PC-9 (cell line): ENCODE results near the gene ACOXL. TPM values are rescaled to one million over a fixed set of nuclear protein-coding genes. Genes with fewer than 3 reads are reported as not detected.

ENCODE experiments used
- BruUV-seq: library from RNA; stranded (reverse); fragments of 400-500 nt; replicated peaks from 2 replicates; lab custom pipeline; 2021; lab: Mats Ljungman, UMichigan
- CTCF ChIA-PET: fragments of 300-600 bp; sonication (Branson Sonifier 250); formaldehyde crosslinking; loops from one replicate; lab custom pipeline; 2022; ENCODE audit warnings: antibody characterized with exemption; lab: Charles Lee
- POLR2A ChIA-PET: fragments of 300-600 bp; sonication (Branson Sonifier 250); formaldehyde crosslinking; loops from one replicate; lab custom pipeline; 2022; ENCODE audit warnings: antibody characterized with exemption; ENCODE audit not compliant: unreplicated experiment; lab: Charles Lee
- DNase-seq, 2 experiments: peaks; one replicate each; pipeline versions ENCODE4 v3.0.0 to v3.0.0-alpha.2; 2015 to 2022; ENCODE audit warnings: mixed read lengths in 1 of 2
- H2AFZ ChIP-seq: fragments of 200-600 bp; sonication (generic); 2 replicates; pipeline ENCODE4 v1.8.1; 2017; ENCODE audit warnings: antibody characterized with exemption
- H3F3A ChIP-seq: fragments of 200-600 bp; sonication (generic); 2 replicates; pipeline ENCODE4 v1.8.1; 2017; ENCODE audit warnings: antibody characterized with exemption, mild to moderate bottlenecking, low read depth; ENCODE audit not compliant: insufficient read depth
- H3K27ac ChIP-seq: fragments of 200-600 bp; sonication (generic); 2 replicates; pipeline ENCODE4 v1.6.1; 2016; ENCODE audit warnings: mixed run types
- H3K27me3 ChIP-seq: fragments of 200-600 bp; sonication (generic); 2 replicates; pipeline ENCODE4 v1.6.1; 2016; ENCODE audit warnings: low read depth, mixed run types; ENCODE audit not compliant: insufficient read depth
- H3K36me3 ChIP-seq: fragments of 200-600 bp; sonication (generic); 2 replicates; pipeline ENCODE4 v1.6.1; 2016; ENCODE audit warnings: low read depth, mixed run types
- H3K4me1 ChIP-seq: fragments of 200-600 bp; sonication (generic); replicated peaks from 2 replicates; pipeline ENCODE4 v1.6.1; 2016; ENCODE audit warnings: mixed run types; ENCODE audit not compliant: insufficient read depth
- H3K4me2 ChIP-seq: fragments of 200-600 bp; sonication (generic); 2 replicates; pipeline ENCODE4 v1.6.1; 2017; ENCODE audit warnings: mixed run types
- H3K4me3 ChIP-seq: fragments of 200-600 bp; sonication (generic); 2 replicates; pipeline ENCODE4 v1.6.1; 2016; ENCODE audit warnings: mixed run types
- H3K79me2 ChIP-seq: fragments of 200-600 bp; sonication (generic); 2 replicates; pipeline ENCODE4 v1.6.1; 2017; ENCODE audit warnings: low read depth, mixed run types
- H3K9me2 ChIP-seq: fragments of 200-600 bp; sonication (generic); 2 replicates; pipeline ENCODE4 v1.8.1; 2017; ENCODE audit warnings: mild to moderate bottlenecking; ENCODE audit not compliant: insufficient read depth
- H3K9me3 ChIP-seq: fragments of 200-600 bp; sonication (generic); 2 replicates; pipeline ENCODE4 v1.8.1; 2016; ENCODE audit warnings: low read depth; ENCODE audit not compliant: insufficient read depth
- H4K20me1 ChIP-seq: fragments of 200-600 bp; sonication (generic); 2 replicates; pipeline ENCODE4 v1.8.1; 2017; ENCODE audit not compliant: insufficient read depth
- CTCF ChIP-seq: fragments of 200-600 bp; sonication (generic); conservative IDR thresholded peaks from 2 replicates; pipeline ENCODE4 v1.6.1; 2017; ENCODE audit warnings: mixed run types, antibody characterized with exemption, mild to moderate bottlenecking, moderate library complexity
- EZH2 ChIP-seq: fragments of 200-600 bp; sonication (generic); IDR thresholded peaks from 2 replicates; pipeline ENCODE4 v1.8.0; 2017; ENCODE audit warnings: antibody characterized with exemption, low read depth
- intact Hi-C: fragments of 100-400 bp; cut with micrococcal nuclease; formaldehyde crosslinking; loops from one replicate; pipeline ENCODE4 v1.10.0; 2022; ENCODE audit not compliant: unreplicated experiment
- total RNA-seq: library from RNA; stranded (reverse); gene quantifications from 2 replicates; pipeline ENCODE4 v1.2.3, GENCODE V29; 2021

The ACOXL gene
- total RNA-seq, 1 experiment from 2014 or later = 10.7 TPM

GRCh38 chr2:111057721-111058120 is 325.3 kb downstream of the ACOXL start:
- ChIA-PET POLR2A (no interaction called here), CTCF (no interaction called here)
- no peak overlapping the region for H3K27ac ChIP-seq
- no TSS peak for BruUV-seq
- H3K79me2 ChIP-seq = no peaks in the 10 kb centered on the region
- no peak for DNase-seq
- H2AFZ ChIP-seq = no peak overlapping the region
- intact Hi-C loops = no loop called here
- H3K4me3 ChIP-seq = no peak overlapping the region
- H3K27me3 ChIP-seq = no peaks in the 10 kb centered on the region
- TF ChIP-seq CTCF (no peak), EZH2 (no peak)
- H3F3A ChIP-seq = no peaks in the 10 kb centered on the region
- no peaks in the 10 kb centered on the region for H3K36me3 ChIP-seq
- H3K9me3 ChIP-seq = no peaks in the 10 kb centered on the region
- H4K20me1 ChIP-seq = no peaks in the 10 kb centered on the region
- no peak overlapping the region for H3K4me2 ChIP-seq
- H3K4me1 ChIP-seq = no peaks in the 10 kb centered on the region
- no peaks in the 10 kb centered on the region; the same call in 1 of the 2 replicates for H3K9me2 ChIP-seq

GRCh38 chr2:111058264-111058663 is 325.9 kb downstream of the ACOXL start:
- H2AFZ ChIP-seq = no peak overlapping the region
- intact Hi-C loops = no loop called here
- no peaks in the 10 kb centered on the region for H3F3A ChIP-seq
- CTCF ChIA-PET = no interaction called here
- TF ChIP-seq CTCF = no peak
- BruUV-seq = no TSS peak
- H3K9me3 ChIP-seq = no peaks in the 10 kb centered on the region
- no peak for DNase-seq
- no peaks in the 10 kb centered on the region for H3K79me2 ChIP-seq
- H3K9me2 ChIP-seq = no peaks in the 10 kb centered on the region; the same call in 1 of the 2 replicates
- no peak overlapping the region for H3K4me2 ChIP-seq
- no peaks in the 10 kb centered on the region for H3K27me3 ChIP-seq
- no peaks in the 10 kb centered on the region for H4K20me1 ChIP-seq
- POLR2A ChIA-PET = no interaction called here
- H3K4me3 ChIP-seq = no peak overlapping the region
- H3K4me1 ChIP-seq = no peaks in the 10 kb centered on the region
- no peak overlapping the region for H3K27ac ChIP-seq
- no peaks in the 10 kb centered on the region for H3K36me3 ChIP-seq

GRCh38 chr2:111061191-111061590 is 328.8 kb downstream of the ACOXL start:
- Histone ChIP-seq H3F3A (no peaks in the 10 kb centered on the region), H3K79me2 (no peaks in the 10 kb centered on the region), H3K9me2 (no peaks in the 10 kb centered on the region; the same call in 1 of the 2 replicates), H3K4me3 (no peak overlapping the region), H3K9me3 (no peaks in the 10 kb centered on the region), H3K4me1 (no peaks in the 10 kb centered on the region), H4K20me1 (no peaks in the 10 kb centered on the region), H3K27me3 (no peaks in the 10 kb centered on the region), H3K27ac (no peak overlapping the region), H3K4me2 (no peak overlapping the region), H2AFZ (no peak overlapping the region), H3K36me3 (no peaks in the 10 kb centered on the region)
- no peak for DNase-seq
- CTCF ChIA-PET = interaction anchor here (0.6 kb wide), 1 partner anchor 226 kb away, joined by 5 read pairs; no protein-coding TSS in a partner anchor
- TF ChIP-seq EZH2 = no peak
- intact Hi-C loops = no loop called here
- no TSS peak for BruUV-seq
- POLR2A ChIA-PET = no interaction called here

GRCh38 chr2:111062417-111062816 is 330.0 kb downstream of the ACOXL start:
- CTCF ChIA-PET = no interaction called here
- H4K20me1 ChIP-seq = no peaks in the 10 kb centered on the region

More at GRCh38 chr2:111062417-111062816, 330.0 kb downstream of the ACOXL start:
- H3K9me2 ChIP-seq = no peaks in the 10 kb centered on the region; the same call in 1 of the 2 replicates
- no peak overlapping the region for H3K4me2 ChIP-seq
- no peaks in the 10 kb centered on the region for H3K36me3 ChIP-seq
- peaks cover 8% of the 10 kb centered on the region for H3K4me1 ChIP-seq
- H3F3A ChIP-seq = peaks cover 2% of the 10 kb centered on the region; the same call in 1 of the 2 replicates
- no peak overlapping the region for H3K27ac ChIP-seq
- H3K27me3 ChIP-seq = no peaks in the 10 kb centered on the region
- no peak overlapping the region for H2AFZ ChIP-seq
- no peaks in the 10 kb centered on the region for H3K9me3 ChIP-seq
- TF ChIP-seq EZH2 (no peak), CTCF (no peak)
- POLR2A ChIA-PET = no interaction called here
- no peak for DNase-seq
- no peaks in the 10 kb centered on the region for H3K79me2 ChIP-seq
- BruUV-seq = no TSS peak
- H3K4me3 ChIP-seq = no peak overlapping the region
- intact Hi-C loops = no loop called here
